NCI-H748 treated with DMSO at 0.1 percent for 48 hours (cell line): Measurements from ENCODE around the gene ADGB.
"Not testable (repeated sequence)": the region's sequence is repeated elsewhere in the genome, so short reads cannot be mapped to it uniquely, and the experiment has no call there.

Source experiments
- DNase-seq: peaks from one replicate; lab custom pipeline; 2025; lab: John Stamatoyannopoulos, UW

ADGB gene

DNA sequence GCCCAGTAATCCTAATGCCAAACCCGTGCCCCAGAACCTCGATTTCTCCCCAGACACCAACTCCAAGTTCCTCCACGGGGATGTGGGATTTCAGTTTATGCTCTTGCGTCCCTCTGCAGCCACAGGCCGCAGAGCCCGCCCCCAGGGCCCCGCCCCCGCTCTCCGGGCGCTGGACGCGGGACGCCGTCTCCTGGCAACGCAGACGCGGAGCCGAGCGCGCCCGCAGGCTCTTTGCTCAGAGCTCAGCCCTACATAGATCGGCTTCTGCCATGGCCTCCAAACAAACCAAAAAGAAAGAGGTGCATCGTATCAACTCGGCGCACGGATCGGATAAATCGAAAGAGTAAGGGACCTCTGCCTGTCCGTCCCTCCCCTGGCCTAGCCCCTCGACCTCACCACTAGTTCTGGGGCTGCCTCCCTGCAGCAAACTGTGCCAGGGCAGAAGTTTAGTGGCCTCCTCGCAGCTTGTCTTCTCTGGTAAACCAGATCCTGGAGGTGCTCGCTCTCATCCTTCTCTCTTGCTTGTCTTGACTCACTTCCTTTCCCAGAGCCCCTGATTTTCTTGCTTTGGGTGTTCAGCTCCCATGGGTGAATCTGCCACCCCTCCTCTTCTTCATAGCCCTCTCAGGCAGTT, at the start of gene ADGB:
Gene ADGB (plus strand): TSS at position 201 of the 634 bp plus-strand sequence. CDS start 69 bp downstream, at position 270.
- DNase-seq = peak; percentile 51

DNA sequence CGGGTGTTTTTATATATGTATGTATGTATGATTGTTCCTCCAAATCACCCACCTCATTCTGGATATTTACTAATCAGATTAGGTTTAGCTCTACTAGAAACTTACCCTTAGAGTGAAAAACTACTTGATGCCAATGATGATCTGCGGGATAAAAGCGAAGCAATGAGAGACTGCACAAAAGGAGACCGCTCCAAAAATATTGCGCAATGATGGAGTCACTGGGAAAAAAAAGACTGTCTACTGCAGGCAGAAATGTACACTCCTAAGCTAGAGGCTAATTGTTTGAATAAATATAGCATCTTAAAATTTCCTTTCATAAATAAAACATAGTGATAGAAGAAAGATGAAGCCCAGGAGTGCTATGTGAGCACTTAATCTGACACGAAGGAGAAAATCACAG, 47.9 kb upstream of the ADGB start:
- no peak for DNase-seq

DNA sequence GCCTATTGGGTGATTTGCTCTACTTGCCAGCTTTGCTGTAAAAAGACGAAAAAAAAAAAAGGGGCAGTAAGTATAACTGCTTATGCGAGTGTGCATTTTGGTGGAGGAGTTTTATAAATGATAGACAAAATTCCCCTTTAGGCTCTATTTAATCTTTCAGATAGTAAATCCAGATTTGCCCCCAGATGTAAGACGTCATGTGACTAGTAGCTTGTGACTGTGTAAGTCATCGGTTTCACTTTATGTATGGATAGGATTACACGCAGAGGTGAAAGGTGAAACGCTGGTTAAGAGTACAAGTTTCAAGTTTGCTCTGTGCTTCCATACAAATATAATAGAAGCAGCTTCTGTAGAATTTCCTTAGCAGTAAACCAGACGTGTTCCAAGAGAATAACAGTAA, 47.2 kb upstream of the ADGB start:
- no peak for DNase-seq

DNA sequence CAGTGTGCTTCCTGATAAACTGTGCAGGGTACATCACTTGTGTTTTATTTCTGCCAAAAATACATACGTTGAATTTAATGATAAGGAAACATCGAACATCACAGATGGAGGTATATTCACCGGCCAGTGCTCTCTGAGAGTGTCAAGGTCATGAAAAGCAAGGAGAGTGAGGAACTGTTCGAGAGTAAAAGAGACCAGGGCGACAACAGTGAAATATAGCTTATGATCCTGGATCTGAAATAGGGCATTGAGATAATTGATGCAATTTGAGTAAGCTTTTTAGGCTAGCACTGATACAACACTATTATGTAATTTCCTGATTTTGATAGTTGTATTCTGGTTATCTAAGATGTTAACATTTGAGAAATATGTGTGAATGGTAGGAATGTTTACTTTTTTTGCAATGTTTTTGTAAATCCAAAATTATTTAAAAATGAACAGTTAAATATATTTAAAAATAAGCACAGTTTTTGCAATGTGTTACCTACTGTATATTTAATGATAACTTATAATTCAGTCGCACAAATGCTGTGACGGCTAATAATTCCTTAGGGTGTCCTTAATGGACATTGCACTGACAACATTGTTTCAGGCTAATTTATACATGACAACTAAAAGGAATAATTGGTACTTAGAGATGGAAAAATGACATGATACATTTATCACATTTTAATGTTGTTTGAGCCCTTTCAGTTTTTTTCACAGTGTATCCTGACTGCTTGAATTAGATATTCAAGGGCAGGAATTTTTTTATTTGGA, 45.2 kb upstream of the ADGB start:
- no peak for DNase-seq

DNA sequence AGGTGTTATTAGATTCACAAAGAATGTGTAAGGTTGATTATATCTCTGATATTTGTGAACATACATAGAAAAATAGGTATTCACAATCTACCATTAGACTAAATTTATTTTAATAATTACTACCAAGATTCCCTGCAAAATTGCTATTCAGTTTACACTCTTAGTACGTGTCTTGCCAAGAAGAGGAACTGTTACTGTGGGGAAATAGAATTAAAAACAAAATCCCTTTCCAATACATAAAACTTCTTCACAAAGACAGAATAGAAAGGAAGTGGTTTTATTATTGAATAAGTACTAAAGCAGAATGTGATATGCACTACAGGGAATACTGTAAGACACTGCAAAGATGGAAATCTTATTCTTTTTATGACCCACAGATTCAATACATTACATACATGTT, 38.2 kb upstream of the ADGB start:
- no peak for DNase-seq

DNA sequence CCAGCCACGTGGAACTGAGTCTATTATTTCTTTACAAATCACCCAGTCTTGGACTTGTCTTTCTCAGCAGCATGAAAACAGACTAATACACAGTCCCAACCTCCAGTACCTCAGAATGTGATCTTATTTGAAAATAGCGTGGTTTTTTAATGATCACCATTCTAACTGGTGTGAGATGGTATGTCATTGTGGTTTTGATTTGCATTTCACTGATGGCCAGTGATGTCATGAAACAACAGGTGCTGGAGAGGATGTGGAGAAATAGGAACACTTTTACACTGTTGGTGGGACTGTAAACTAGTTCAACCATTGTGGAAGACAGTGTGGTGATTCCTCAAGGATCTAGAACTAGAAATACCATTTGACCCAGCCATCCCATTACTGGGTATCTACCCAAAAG, 32.1 kb upstream of the ADGB start:
- DNase-seq = not testable (repeated sequence)

DNA sequence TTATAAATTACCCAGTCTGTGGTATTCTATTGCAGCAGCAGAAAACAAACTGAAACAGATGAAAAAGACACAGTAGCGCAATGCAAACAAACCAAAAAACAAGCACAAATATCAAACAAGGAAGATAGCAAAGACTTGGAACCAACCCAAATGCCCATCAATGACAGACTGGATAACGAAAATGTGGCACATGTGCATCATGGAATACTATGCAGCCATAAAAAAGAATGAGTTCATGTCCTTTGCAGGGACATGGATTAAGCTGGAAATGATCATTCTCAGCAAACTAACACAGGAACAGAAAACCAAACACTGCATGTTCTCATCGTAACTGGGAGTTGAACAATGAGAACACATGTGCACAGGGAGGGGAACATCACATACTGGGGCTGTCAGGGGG, 30.2 kb upstream of the ADGB start:
- DNase-seq = not testable (repeated sequence)

DNA sequence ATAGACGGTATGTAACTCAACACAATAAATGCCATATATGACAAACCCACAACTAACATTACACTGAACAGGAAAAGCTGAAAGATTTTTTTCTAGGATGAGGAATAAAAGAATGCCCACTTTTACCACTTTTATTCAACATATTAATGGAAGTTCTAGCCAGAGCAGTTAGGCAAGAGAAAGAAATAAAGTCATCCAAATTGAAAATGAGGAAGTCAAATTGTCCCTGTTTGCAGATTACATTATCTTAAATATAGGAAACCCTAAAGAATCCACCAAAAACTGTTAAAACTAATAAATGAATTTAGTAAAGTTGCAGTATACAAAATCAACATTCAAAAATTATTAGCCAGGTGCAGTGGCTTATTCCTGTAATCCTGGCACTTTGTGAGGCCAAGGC, 24.6 kb upstream of the ADGB start:
- DNase-seq = no peak

DNA sequence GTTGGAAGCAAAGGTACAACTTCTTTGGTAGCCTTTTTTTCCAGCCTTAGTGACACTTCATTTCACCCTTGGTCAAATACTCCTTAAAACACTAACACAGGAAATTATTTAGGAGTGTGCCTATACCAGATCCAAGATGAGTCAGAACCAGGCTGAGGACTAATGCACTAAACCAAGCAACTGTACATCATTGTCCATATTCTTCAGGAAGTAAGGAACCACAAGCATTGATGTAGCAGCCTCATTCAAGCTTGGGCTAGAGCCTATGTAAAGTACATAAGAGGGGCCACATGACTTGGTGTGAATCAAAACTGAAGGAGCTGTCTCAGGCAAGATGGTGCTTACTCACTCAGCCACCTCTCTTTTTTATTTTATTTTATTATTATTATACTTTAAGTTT, 20.7 kb upstream of the ADGB start:
- DNase-seq = no peak

DNA sequence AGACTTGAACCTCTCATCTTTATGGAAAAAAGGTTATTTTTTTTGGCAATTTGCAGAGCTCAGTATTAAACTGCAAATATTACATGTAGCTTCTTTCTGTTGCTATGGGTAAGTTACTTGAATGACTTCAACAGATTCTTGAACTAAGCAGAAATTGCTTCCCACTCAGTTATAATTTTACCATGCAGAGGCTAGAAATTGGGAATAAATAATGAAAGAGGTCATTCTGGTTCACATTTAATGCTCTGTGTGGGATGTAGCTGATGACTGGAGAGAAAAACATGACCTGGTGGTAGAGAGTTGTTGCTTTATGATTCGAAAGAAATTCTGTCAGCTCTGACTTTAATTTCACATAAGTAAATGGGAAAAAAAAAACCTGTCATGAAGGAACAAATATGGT, 16.8 kb upstream of the ADGB start:
- no peak for DNase-seq

DNA sequence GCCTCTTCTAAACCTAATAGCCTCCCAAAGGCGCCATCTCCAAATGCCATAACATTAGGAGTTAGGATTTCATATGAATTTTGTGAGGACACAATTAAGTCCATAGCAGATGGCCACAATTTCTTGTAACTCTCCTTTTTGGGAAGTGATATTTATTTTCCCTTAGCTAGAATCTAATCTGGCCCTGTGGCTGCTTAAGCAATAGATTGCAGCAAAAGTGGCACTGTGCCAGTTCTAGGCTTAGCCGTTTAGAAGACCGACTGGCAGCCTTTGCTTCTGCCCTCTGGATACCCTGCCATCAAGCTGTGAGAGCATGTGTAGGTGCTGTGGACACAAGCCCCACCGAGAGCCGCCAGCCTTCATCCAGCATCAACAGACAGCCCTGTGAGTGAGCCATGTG, 15.9 kb upstream of the ADGB start:
- DNase-seq = no peak

DNA sequence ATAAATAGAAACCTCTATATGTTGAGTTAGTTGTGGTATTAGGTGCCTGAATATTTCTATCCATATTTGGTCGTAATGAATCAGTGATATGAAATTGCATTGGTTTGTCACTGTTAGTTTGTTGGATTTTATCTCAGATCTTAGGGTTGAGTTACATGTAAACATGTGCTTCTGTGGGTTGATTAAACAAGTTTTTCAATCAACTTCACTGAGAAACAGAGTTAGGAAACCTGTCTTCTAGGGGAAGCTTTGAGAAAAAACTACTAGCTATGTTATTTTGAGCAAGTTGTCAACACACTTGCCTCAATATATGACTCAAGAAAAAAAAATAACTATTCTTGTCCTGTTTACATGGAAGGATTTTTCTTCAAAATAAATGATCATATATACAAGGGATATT, 14.8 kb upstream of the ADGB start:
- no peak for DNase-seq

DNA sequence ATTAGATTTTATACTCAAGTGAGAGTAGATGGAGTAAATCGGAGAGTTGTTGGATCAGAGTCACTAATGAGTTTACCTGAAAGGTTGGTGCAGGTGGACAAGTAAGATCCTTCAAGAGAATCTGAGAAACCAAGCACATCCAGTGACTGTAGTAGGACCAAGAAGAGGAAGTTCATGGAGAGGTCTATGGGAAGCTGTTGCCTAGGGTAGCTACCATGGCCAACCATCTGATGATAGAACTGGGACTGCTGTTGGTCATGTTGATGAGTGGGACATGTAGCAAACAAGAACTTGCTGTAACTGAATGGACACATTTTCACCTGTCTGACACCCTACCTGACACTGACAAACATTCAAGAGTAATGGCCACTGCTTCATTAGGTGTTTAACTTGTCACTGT, 11.3 kb upstream of the ADGB start:
- DNase-seq = no peak

DNA sequence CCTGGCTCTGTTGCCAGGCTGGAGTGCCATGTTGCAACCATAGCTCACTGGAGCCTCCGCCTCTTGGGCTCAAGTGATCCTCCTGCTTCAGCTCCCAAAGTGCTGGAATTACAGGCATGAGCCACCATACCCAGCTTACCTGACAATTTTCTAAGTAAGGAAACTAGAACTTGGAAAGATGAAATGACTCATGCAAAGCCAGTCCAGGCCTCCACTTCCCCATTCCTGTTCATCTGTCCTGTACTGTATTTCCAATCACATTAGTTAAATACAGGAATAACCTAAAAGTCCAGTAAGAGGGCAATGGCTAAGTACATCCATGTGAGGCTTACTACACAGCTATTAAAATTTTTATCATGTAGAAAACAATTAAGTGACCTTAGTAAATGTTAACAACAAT, 8.3 kb upstream of the ADGB start:
- no peak for DNase-seq

DNA sequence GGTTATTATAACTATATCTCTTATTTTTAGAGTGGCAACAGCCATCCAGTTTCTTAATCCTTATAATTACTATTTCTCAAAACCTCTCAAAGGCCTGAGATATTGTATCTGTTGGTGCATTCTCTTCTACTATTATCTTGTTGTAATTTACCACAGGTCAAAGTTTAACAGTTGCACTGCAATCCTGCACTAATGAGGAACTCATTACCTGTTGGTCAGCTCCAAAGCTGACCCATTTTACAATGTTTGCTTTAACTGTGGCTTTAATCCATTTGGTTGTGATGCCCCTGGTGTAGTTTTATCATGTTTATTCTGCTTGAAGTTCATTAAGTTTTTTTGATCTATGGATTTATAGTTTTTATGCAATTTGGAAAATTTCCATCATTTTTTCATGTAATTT, 6.3 kb upstream of the ADGB start:
- DNase-seq = no peak

DNA sequence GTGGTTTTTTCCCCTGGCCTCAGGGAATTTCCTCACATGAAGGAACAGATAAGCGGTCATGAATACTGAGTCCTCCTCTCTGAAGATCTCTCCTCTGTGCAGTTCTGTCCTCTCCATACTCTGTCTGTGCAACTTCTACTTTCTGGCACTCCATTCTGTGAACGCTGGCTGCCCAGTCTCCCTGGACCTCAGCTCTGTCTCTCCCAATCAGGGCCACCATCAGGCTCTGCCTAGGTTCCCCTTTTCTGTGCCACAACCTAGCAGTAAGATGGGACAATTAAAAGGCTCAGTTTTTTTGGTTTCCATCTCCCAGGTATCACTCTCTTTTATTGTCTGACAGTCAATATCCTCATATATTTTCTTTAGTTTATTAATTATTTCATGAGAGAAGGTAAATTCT, 4.8 kb upstream of the ADGB start:
- DNase-seq = no peak

DNA sequence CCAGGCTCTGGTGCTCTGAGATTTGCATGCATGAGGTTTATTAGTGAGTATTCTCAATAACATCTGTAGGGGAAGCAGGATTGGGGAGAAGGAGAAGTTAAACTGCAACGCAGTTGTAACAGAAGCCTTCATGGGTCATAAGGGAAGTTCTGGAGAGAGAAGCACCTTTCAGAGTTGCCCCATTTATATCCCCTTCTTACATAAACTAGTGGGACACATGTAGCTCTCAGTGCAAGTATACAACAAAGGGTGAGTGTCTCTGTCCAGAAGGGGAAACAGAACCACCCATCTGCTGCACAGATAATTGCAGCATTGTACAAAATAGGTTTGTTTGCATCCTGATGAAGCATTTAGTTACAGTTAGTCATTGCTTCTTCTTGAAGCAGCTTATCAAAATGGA, 4.3 kb upstream of the ADGB start:
- no peak for DNase-seq

DNA sequence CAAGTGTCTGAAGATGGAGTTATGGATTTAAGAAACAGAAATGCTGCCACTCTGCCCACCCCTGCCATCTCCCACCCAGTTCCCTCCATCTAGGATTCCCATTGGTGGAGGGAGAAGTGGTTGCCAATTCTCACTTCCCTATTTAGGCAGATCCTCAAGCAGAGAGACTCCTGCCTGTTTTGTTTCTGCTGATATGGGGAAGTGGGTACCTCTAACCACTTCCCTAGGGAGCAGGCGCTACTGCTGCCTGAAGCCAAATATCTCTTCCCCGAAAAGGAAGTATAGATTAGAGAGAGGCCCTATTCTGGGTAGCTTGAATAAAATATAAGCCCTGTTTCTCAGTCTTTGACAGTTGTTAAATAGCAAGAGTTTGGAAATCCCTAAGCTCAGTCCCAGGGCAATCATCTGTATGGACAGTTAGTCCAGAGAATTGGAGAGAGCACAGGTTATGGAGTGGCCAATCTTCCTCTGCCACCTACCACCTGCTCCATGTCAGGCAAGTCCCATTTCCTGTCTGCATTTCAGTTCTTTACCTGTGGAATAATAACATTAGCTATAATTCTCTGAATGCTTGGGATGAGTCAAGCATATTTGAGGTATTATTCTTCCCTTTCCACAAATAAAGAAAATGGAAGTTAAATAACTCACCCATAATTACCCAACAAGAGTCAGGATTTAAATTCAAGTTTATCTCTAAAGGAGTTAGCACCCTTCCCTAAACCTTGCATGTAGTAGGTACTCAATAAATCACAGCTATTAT, 2.6 kb upstream of the ADGB start:
- no peak for DNase-seq

DNA sequence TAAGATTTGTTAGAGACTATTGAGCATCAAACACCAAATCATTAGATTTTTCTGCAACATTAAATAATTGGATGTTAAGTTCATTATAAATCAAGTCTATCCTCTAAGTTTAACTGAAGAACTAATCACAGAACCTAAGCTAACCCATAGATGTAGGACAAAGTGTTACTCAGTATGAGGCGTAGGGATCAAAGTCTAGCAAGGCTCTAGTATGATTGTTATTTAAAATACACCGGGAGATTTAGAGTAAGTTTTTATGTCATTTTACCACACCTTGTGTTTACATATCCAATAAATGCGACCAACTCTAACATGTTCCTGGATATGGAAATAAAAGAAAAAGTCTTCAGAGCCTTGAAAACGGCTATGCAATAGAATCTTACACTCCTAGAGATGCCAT, 2.6 kb downstream of the ADGB start:
- DNase-seq = no peak

DNA sequence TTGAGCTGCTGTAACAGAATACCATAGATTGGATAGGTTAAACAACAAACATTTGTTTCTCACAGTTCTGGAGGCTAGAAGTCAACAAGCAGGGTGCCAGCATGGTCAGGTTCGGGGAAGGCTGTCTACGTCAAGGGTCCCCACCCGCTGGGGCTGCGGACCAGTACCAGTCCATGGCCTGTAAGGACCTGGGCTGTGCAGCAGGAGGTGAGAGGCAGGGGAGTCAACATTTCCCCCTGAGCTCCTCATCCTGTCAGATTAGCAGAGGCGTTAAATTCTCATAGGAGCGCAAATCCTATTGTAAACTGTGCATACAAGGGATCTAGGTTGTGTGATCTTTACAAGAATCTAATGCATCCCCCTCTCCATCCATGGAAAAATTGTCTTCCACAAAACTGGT, 3.8 kb downstream of the ADGB start:
- DNase-seq = no peak

DNA sequence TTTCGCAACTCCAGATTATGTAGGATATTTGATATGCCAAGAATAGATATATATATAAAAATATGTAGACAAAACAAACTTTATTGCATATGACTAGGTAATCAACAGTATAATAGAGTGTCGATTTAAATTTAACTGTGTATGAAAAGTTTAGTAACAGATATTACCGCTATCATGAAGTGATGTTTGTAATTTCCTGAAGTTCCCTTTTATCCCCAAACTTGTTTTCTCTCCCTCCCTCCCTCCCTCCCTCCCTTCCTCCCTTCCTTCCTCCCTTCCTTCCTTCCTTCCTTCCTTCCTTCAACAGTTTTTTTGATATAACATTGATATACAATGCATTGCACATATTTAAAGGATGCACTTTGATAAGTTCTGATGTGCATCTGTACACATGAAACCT, 15.2 kb downstream of the ADGB start:
- no peak for DNase-seq

DNA sequence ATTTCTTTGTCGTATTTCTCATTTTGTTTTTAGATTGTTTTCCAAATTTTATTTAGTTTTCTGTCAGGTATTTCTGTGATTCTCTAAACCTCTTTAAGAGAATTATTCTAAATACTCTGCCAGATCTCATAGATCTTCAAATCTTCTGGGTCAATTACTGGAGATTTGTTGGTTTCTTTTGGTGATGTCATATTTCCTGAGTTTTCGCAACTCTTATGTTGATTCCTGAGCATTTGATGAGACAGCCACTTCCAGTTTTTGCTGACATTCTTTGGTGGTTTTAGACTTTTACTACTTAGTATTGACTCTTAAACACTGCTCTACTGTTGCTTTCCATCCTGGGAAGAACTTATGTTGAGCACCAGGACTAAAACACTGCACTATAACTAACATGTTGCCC, 21.9 kb downstream of the ADGB start:
- DNase-seq = no peak

DNA sequence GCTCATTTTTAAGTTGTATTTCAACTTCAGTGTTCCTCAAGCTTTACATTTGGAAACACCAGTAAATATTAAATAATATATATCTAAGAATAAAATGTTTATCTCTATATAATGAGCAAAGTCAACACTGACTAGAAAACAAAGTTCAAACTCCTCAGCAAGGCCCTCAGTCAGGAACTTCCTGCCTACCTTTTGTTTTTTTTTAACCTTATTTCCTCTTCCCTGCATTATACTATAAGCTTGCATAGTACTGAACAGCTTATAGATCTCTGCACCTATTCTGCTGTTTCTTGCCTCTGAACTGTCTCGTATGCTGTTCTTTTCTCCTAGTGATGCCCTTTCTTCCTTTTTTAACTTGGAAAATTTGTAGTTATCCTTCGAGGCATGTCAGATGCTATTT, 29.6 kb downstream of the ADGB start:
- DNase-seq = no peak
